Left hindlimb (tissue), 1 donor: Measurements from ENCODE around the gene RABL3.
"Not testable (repeated sequence)": the region's sequence is repeated elsewhere in the genome, so short reads cannot be mapped to it uniquely, and the experiment has no call there.

Experiments
- DNase-seq: peaks from one replicate; pipeline ENCODE4 v3.0.0-alpha.2; 2018

RABL3 gene, protein sequence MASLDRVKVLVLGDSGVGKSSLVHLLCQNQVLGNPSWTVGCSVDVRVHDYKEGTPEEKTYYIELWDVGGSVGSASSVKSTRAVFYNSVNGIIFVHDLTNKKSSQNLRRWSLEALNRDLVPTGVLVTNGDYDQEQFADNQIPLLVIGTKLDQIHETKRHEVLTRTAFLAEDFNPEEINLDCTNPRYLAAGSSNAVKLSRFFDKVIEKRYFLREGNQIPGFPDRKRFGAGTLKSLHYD

DNA sequence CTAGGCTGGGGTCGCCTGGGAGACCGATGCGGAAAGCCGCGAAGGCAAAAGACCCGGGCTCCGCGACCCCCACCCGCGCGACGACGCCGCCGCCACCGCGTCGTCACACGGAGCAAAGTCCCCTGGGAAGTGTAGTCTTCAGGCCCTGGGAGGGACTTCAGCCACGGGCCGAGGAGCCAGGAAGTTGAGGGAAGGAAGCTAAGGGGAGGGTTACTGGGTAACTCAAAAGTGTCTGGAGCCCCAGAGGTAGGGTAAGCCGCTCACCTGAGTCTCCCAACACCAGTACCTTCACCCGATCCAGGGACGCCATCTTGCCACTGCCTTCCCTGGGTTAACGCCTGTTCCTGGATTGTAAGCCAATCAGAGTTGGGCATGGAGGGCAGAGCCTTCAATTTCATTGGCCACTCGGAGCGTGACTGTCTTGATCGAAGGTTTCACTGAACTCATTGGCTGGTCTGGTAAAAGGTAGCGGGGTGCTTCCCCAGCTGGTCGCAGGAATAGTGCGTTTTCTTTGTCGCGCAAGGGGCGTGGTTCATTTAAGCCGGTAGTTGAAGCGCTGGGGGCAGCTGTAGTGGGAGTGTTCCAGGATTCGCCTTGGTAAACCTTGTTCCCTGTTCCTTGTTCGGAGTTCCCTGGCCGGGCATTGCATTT lies at the start of gene RABL3, which contains the start of gene GTF2E1:
TSS of gene RABL3 (minus strand) at position 319 of the 651 bp plus-strand sequence. CDS start at position 310, 9 bp downstream.
TSS of gene GTF2E1 (plus strand) at position 547 of the 651 bp plus-strand sequence. CDS start 7,809 bp downstream, outside the sequence.
- peak; percentile 99 for DNase-seq

- no peak for DNase-seq
Observed at GRCh38 chr3:120791913-120792312, 49.6 kb upstream of the RABL3 start.

- DNase-seq: no peak
Observed at GRCh38 chr3:120791010-120791409, 48.7 kb upstream of the RABL3 start.

DNA sequence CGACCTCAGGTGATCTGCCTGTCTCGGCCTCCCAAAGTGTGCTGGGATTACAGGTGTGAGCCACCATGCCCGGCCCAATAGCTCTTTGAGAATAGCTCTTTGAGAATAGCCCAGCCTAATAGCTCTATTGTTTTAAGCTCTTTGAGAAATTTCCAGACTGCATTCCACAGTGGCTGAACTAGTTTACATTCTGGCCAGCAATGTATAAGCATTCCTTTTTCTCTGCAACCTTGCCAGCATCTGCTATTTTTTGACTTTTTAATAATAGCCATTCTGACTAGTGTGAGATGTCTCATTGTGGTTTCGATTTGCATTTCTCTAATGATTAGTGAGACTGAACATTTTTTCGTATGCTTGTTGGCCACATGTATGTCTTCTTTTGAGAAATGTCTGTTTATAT lies 43.5 kb upstream of the RABL3 start:
- not testable (repeated sequence) for DNase-seq

- DNase-seq: no peak
Observed at GRCh38 chr3:120780977-120781376, 38.7 kb upstream of the RABL3 start.

GRCh38 chr3:120778776-120779175 lies 36.5 kb upstream of the RABL3 start:
- no peak for DNase-seq

DNA sequence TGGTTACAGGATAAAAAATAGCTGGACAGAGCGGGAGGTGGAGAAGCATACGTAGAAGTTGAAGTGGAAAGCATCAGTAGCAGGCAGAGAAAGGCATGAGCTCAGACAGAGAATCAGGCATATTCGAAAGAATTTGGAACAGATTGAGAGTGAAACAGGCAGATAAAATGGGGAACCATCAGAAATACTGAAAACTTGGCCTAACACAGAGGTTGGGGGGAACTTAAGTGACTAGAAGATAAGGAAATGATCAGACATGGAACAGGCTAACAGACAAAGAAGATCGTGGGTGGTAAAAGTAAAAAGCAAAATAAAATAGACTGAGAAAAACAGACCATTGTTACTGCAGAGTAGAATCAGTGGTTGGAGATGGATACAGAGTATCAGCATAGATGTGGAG lies 33.1 kb upstream of the RABL3 start:
- DNase-seq: no peak

GRCh38 chr3:120773932-120774331 lies 31.6 kb upstream of the RABL3 start:
- no peak for DNase-seq

DNA sequence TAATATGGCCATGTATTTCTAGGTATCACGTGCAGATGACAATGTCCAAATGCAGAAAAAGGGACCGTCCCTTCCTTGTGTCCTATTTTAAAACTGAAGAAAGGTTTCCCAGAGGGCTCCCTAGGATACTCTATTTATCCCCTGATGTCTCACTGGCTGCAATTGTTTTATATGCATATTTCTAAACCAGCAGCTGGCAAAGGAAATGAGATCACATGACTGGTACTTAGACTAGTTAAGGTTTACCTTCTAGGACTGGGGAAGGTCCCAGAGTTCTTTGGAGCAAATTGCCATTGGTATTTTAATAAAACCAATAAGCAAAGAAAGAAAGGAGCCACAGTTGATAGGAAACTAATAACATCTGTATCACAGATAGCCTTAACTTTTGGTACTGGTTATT lies 29.8 kb upstream of the RABL3 start:
- no peak for DNase-seq

DNA sequence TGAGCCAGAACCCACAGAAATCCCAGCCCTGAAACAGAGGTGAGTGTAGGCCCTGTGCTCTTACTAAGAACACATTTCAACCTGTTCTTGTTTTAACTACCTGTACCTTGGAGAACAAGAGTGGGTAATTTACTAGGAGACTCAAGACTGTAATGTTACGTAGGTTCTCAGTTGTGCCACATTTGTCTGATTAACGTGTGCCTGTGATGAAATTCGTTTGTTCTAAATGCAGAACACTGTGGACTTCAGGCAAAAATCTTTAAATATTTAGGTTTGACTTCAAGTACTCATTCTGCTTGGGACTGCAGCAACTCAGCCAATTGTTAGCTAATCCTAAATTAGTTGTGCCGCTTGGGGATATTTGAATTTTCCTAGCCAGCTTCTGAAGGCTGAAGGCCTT lies 28.6 kb upstream of the RABL3 start:
- no peak for DNase-seq

DNA sequence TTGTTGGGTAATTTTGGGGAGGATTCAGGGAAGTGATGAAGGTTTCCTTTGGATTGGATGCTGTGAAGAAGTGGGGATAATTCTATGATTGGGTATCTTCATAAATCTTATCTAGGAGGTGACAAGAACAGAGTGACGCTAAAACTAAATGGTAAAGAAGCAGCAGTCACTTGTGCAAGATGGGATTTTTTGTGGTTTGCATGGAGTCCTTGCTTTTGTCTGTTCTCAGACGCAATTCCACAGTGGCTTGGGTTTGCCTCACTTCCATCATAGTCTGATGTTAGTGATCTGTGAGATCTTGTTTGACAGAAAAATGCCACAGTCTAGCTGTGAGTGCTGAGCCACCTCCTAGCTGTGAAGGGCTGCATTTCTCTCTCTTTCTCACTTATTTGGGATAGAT lies 27.1 kb upstream of the RABL3 start:
- no peak for DNase-seq

GRCh38 chr3:120767106-120767505 lies 24.8 kb upstream of the RABL3 start:
- DNase-seq: no peak

GRCh38 chr3:120766576-120766975 lies 24.3 kb upstream of the RABL3 start:
- no peak for DNase-seq

GRCh38 chr3:120765830-120766493 lies 23.6 kb upstream of the RABL3 start:
- DNase-seq: no peak

GRCh38 chr3:120764206-120764605 lies 21.9 kb upstream of the RABL3 start:
- no peak for DNase-seq

DNA sequence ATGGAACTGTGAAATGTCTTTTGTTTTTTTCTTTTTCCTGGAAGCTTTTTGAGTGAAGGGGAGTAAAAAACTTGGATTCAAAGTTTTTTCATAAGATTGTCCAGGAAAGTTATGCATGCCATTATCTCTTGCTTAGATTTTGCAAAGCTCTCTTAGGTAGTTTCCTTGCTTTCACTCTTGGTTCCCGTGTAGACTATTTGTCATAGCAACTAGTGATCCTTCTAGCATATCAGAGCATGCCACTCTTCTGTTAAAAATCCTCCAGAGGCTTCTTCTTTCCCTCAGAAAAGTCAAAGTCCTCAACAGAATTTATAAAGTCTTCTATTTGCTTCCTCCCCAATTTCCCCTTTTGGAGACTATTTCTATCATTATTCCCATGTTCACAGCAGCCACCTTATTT lies 21.3 kb upstream of the RABL3 start:
- no peak for DNase-seq

DNA sequence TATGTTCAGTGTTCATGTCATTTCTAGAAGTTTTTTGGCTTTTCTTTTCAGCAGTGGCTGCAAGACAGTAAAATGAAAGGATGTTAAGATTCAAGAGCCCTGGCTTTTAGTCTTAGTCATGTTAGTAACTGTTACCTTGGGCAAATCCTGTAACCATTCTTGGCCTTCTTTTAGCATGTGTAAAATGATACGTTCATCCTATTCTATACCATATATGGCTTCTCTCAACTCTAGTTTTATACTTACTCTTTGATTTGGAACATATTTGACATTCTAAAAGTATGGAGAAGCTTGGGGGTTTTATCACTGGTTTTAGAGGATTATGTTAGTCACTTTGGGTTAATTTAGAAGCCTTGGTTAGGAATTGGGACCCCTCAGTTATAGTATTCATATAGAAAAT lies 20.3 kb upstream of the RABL3 start:
- DNase-seq: no peak

- not testable (repeated sequence) for DNase-seq
Observed at GRCh38 chr3:120758551-120758950, 16.2 kb upstream of the RABL3 start.

DNA sequence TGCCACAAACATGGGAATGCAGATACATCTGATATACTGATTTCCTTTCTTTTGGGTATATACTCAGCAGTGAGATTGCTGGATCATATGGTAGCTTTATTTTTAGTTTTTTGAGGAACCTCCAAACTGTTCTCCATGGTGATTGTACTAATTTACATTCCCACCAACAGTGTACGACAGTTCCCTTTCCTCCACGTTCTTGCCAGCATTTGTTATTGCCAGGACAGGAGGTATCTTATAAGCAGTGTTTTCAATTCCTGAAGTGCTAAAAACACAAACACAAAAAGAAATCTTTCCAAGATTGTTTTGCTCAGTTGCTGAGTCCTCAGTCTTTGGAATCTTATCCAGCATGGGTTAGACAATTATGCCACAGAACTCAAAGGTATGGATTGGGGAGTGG lies 13.7 kb upstream of the RABL3 start:
- no peak for DNase-seq

DNA sequence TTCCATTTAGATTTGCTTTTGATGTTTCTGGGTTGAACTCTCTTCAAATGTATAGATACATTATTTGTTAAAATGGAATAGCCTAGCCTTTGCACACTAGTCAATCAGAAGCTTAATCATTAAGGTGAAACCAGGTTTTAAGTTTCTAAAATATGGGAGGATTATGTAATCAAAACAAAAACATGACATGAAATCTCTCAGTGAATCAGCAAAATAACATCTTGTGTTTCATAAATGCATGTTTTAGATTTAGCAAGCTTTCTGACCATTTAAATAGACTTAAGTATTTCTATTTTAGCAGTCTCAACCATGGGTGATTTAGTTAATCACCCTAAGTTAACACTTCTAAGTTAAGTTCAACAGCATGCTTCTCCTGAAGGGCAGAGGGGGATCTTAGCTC lies 11.5 kb upstream of the RABL3 start:
- no peak for DNase-seq

DNA sequence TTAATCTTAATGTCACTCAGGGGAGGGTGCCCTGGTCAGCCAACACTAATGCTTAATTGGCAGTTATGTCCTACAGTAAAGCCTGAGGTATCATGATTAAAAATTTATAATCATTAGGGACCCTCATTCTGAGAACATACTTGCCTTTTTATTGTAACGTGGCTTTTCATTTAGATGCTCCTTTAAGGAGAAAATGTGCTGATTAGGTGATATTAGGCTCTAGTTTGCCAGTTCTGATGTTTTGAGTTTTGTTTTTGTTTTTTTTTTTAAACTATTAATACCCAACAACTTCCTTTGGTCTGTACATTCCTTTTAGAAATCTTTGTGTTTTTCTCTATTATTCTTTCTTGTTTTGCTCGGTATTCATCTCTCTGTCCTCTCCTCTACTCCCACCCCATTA lies 10.5 kb upstream of the RABL3 start:
- DNase-seq: no peak

DNA sequence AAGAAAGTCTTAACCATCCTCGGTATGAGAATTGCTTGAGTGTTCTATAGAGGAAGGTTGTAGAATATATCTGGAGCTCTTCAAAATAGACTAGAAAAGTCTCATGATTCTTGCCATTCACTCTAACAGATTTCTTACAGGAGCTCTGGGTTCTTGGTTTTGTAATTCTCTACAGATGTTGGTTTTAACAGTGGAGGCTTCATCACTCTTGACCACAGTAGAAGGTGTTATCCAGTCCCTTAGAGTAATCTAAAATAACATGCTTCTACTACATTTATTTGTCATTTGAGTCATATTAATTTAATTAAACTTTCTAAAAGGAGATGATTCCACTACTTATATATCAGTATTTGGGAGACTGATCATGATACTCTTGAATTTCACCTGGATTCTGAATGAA lies 9.9 kb upstream of the RABL3 start:
- no peak for DNase-seq

DNA sequence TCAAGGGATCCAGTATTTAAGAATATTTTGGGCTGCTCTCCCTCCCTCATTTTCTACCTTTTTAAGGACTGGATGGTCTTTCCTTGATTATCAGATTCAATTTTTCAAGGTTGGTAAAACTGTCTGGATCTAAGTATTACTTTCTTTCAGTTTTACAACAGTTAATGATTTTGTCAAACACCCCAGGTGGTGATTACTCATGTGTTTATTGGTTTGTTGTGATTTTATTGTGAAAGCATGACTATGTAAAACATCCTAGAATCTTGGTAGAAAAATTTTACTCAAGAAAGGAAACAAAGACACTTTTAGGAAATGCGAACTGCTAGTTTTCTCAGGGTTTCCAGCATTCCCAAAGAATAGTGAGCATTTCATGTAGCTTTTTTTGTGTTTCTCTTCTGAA lies 7.5 kb upstream of the RABL3 start:
- no peak for DNase-seq

- DNase-seq: no peak
Observed at GRCh38 chr3:120745466-120745865, 3.1 kb upstream of the RABL3 start.
